H1 (cell line): Measurements from ENCODE around the gene MRC2. TPM values are rescaled to one million over a fixed set of nuclear protein-coding genes. Genes with fewer than 3 reads are reported as not detected.

Experiments
- CTCF ChIA-PET: fragments of 300-600 bp; sonication (Branson Sonifier 250); formaldehyde crosslinking; loops from one replicate; lab custom pipeline; 2021; ENCODE audit not compliant: partially characterized antibody; lab: Charles Lee
- POLR2A ChIA-PET: fragments of 300-600 bp; sonication (Branson Sonifier 250); formaldehyde crosslinking; loops from one replicate; lab custom pipeline; 2021; ENCODE audit warnings: inconsistent platforms; ENCODE audit not compliant: partially characterized antibody; lab: Charles Lee
- DNase-seq, 2 experiments: peaks; one replicate each; pipeline versions ENCODE4 v3.0.0 to v3.0.0-alpha.2; 2010 to 2022; ENCODE audit warnings: low spot score in 2 of 2, low read depth in 1 of 2, mixed read lengths in 1 of 2
- FAIRE-seq: peaks from 2 replicates; lab custom pipeline; 2011; peaks lifted over from hg19 to GRCh38; lab: Jason Lieb, UNC
- H2AFZ ChIP-seq: 2 replicates; pipeline ENCODE4 v1.8.1; 2012; ENCODE audit warnings: low read length, inconsistent platforms
- H2AK5ac ChIP-seq: 2 replicates; pipeline ENCODE4 v1.6.1; 2013; ENCODE audit warnings: low read depth, low read length
- H2BK120ac ChIP-seq: replicated peaks from 2 replicates; pipeline ENCODE3; 2013; ENCODE audit warnings: low read depth, low read length, inconsistent platforms
- H2BK12ac ChIP-seq: 2 replicates; pipeline ENCODE4 v1.6.1; 2013; ENCODE audit warnings: low read depth, low read length
- H2BK15ac ChIP-seq: 2 replicates; pipeline ENCODE4 v1.6.1; 2013; ENCODE audit warnings: low read length
- H2BK20ac ChIP-seq: 2 replicates; pipeline ENCODE4 v1.6.1; 2013; ENCODE audit warnings: low read length
- H2BK5ac ChIP-seq: 2 replicates; pipeline ENCODE4 v1.6.1; 2013; ENCODE audit warnings: low read depth, low read length
- H3K14ac ChIP-seq: 2 replicates; pipeline ENCODE4 v1.6.1; 2013; ENCODE audit warnings: inconsistent platforms; ENCODE audit not compliant: insufficient read length
- H3K18ac ChIP-seq: 2 replicates; pipeline ENCODE4 v1.6.1; 2013; ENCODE audit warnings: low read length; ENCODE audit errors: extremely low read depth
- H3K23ac ChIP-seq: 2 replicates; pipeline ENCODE4 v1.6.1; 2013; ENCODE audit warnings: inconsistent platforms; ENCODE audit not compliant: insufficient read length
- H3K23me2 ChIP-seq: 2 replicates; pipeline ENCODE4 v1.6.1; 2013; ENCODE audit warnings: low read depth, low read length
- H3K27ac ChIP-seq: 2 replicates; pipeline ENCODE4 v1.6.1; 2011; ENCODE audit warnings: low read depth, low read length, inconsistent platforms
- H3K27me3 ChIP-seq, 4 experiments: replicated peaks in 1 of 4; 1 replicate in 1 of 4; 2 replicates in 3 of 4; pipeline versions ENCODE4 v1.6.1 to v1.8.1; 2011 to 2013; ENCODE audit warnings: low read length in 3 of 4, mild to moderate bottlenecking in 3 of 4, inconsistent platforms in 2 of 4, mixed read lengths in 2 of 4, moderate library complexity in 1 of 4; ENCODE audit not compliant: control insufficient read depth in 3 of 4, insufficient read depth in 3 of 4; ENCODE audit errors: extremely low read depth in 1 of 4
- H3K36me3 ChIP-seq, 4 experiments: 2 replicates each; pipeline versions ENCODE4 v1.6.1 to v1.8.1; 2011 to 2013; ENCODE audit warnings: mild to moderate bottlenecking in 4 of 4, low read length in 3 of 4, moderate library complexity in 2 of 4, control low read depth in 1 of 4, inconsistent platforms in 1 of 4; ENCODE audit not compliant: insufficient read depth in 4 of 4, control insufficient read depth in 2 of 4
- H3K4ac ChIP-seq: replicated peaks from 2 replicates; pipeline ENCODE3; 2013; ENCODE audit warnings: low read length, low read depth, mixed read lengths, inconsistent platforms; ENCODE audit not compliant: insufficient read length
- H3K4me1 ChIP-seq, 4 experiments: replicated peaks in 1 of 4; 1 replicate in 1 of 4; 2 replicates in 3 of 4; pipeline versions ENCODE4 v1.6.1 to v1.8.1; 2011 to 2013; ENCODE audit warnings: low read length in 3 of 4, inconsistent platforms in 2 of 4, mixed read lengths in 1 of 4; ENCODE audit not compliant: insufficient read depth in 4 of 4, control insufficient read depth in 3 of 4
- H3K4me2 ChIP-seq, 2 experiments: 2 replicates each; pipeline versions ENCODE4 v1.6.1 to v1.8.1; 2011 to 2013; ENCODE audit warnings: low read depth in 2 of 2, low read length in 2 of 2, control low read depth in 1 of 2, inconsistent platforms in 1 of 2, mild to moderate bottlenecking in 1 of 2; ENCODE audit not compliant: insufficient read depth in 1 of 2
- H3K4me3 ChIP-seq, 4 experiments: fragments of 200-600, 300-600 bp in 1 of 4; sonication (generic), shearing (Covaris generic), sonication (Bioruptor Twin) in 1 of 4; 2 replicates each; pipeline versions ENCODE4 v1.5.1 to v1.8.1; 2011 to 2016; ENCODE audit warnings: low read length in 4 of 4, low read depth in 3 of 4, control low read depth in 2 of 4, inconsistent platforms in 2 of 4, mild to moderate bottlenecking in 2 of 4, mixed read lengths in 1 of 4, moderate library complexity in 1 of 4; ENCODE audit not compliant: insufficient read depth in 2 of 4; ENCODE audit errors: extremely low read depth in 1 of 4
- H3K56ac ChIP-seq: replicated peaks from 2 replicates; pipeline ENCODE3; 2013; ENCODE audit warnings: low read depth, mild to moderate bottlenecking, mixed read lengths, low read length, inconsistent platforms; ENCODE audit not compliant: insufficient read length
- H3K79me1 ChIP-seq: 2 replicates; pipeline ENCODE4 v1.6.1; 2013; ENCODE audit warnings: low read depth, low read length, control low read depth
- H3K79me2 ChIP-seq, 2 experiments: 2 replicates each; pipeline versions ENCODE4 v1.6.1 to v1.8.1; 2012 to 2013; ENCODE audit warnings: low read length in 2 of 2, mild to moderate bottlenecking in 2 of 2, inconsistent platforms in 1 of 2; ENCODE audit not compliant: insufficient read depth in 2 of 2, control insufficient read depth in 1 of 2
- H3K9ac ChIP-seq, 4 experiments: replicated peaks in 1 of 4; 1 replicate in 1 of 4; 2 replicates in 3 of 4; pipeline versions ENCODE4 v1.6.1 to v1.8.1; 2011 to 2013; ENCODE audit warnings: low read depth in 3 of 4, low read length in 3 of 4, control low read depth in 2 of 4, mild to moderate bottlenecking in 2 of 4, moderate library complexity in 2 of 4, inconsistent platforms in 1 of 4; ENCODE audit errors: extremely low read depth in 1 of 4
- H3K9me3 ChIP-seq, 2 experiments: 2 replicates each; pipeline versions ENCODE4 v1.6.1 to v1.8.1; 2012 to 2013; ENCODE audit warnings: mild to moderate bottlenecking in 2 of 2, moderate library complexity in 2 of 2, control low read depth in 1 of 2, inconsistent platforms in 1 of 2, low read depth in 1 of 2, low read length in 1 of 2, mixed read lengths in 1 of 2; ENCODE audit not compliant: insufficient read depth in 2 of 2
- H4K20me1 ChIP-seq, 2 experiments: replicated peaks in 1 of 2; 2 replicates each; pipeline versions ENCODE3 to v1.8.1; 2011 to 2013; ENCODE audit warnings: inconsistent platforms in 2 of 2, low read length in 2 of 2, mild to moderate bottlenecking in 1 of 2; ENCODE audit not compliant: insufficient read depth in 2 of 2, control insufficient read depth in 1 of 2
- H4K5ac ChIP-seq: 2 replicates; pipeline ENCODE4 v1.6.1; 2013; ENCODE audit warnings: low read length, low read depth, mixed read lengths, inconsistent platforms; ENCODE audit not compliant: insufficient read length
- H4K8ac ChIP-seq: 2 replicates; pipeline ENCODE4 v1.8.0; 2013; ENCODE audit warnings: mild to moderate bottlenecking, moderate library complexity, low read length, inconsistent platforms; ENCODE audit not compliant: insufficient read depth; ENCODE audit errors: extremely low read depth
- H4K91ac ChIP-seq: replicated peaks from 2 replicates; pipeline ENCODE3; 2013; ENCODE audit warnings: low read length, mixed read lengths, inconsistent platforms; ENCODE audit not compliant: insufficient read length
- CTBP2 ChIP-seq: IDR thresholded peaks from 2 replicates; pipeline ENCODE4 v1.7.0; 2011; ENCODE audit warnings: borderline replicate concordance, mild to moderate bottlenecking, moderate library complexity, mixed read lengths, low read length; ENCODE audit not compliant: insufficient read depth, insufficient read length
- KDM5A ChIP-seq: fragments of 200-600 bp; IDR thresholded peaks from 2 replicates; pipeline ENCODE4 v1.7.1; 2012; ENCODE audit warnings: mild to moderate bottlenecking, low read length, inconsistent platforms, mixed read lengths
- SIN3A ChIP-seq, 2 experiments: IDR thresholded peaks in 1 of 2; conservative IDR thresholded peaks in 1 of 2; 2 replicates each; pipeline ENCODE4 v1.6.1; 2011 to 2012; ENCODE audit warnings: low read length in 2 of 2, improper control_type of control experiment in 1 of 2, low read depth in 1 of 2, mild to moderate bottlenecking in 1 of 2
- SP2 ChIP-seq: IDR thresholded peaks from 2 replicates; pipeline ENCODE4 v1.6.1; 2012; ENCODE audit warnings: mild to moderate bottlenecking, low read length, inconsistent platforms
- SUZ12 ChIP-seq: fragments of 200-600 bp; sonication (generic); IDR thresholded peaks from 2 replicates; pipeline ENCODE4 v1.6.1; 2012; ENCODE audit warnings: mild to moderate bottlenecking, inconsistent platforms, low read length, moderate library complexity, mixed read lengths
- TBP ChIP-seq: IDR thresholded peaks from 2 replicates; pipeline ENCODE4 v1.6.1; 2011; ENCODE audit warnings: low read depth, low read length, improper control_type of control experiment
- WGBS, 2 experiments: shearing (Covaris generic) in 1 of 2; methylation state at CpG; one replicate each; pipeline versions ENCODE4 v1.1.6 to v1.1.7; 2013 to 2015; ENCODE audit warnings: low lambda C conversion rate in 2 of 2, mixed read lengths in 2 of 2, inconsistent platforms in 1 of 2, low coverage in 1 of 2, missing lambda C conversion rate in 1 of 2; ENCODE audit not compliant: insufficient replicate concordance in 2 of 2, insufficient coverage in 1 of 2, insufficient read length in 1 of 2; ENCODE audit errors: extremely low coverage in 1 of 2, missing lambda C conversion rate in 1 of 2; 5-methylcytosine and 5-hydroxymethylcytosine counted together
- polyA plus RNA-seq, 7 experiments: library from polyadenylated mRNA; depleted of rRNA in 3 of 7; stranded (reverse) in 5 of 7; unstranded in 2 of 7; fragments of >200 nt in 5 of 7; fragments of 200-250 nt in 2 of 7; gene quantifications; 1 replicate in 5 of 7; 2 replicates in 1 of 7; 4 replicates in 1 of 7; pipeline versions ENCODE4 v1.2.1 to v1.2.3, GENCODE V29; 2011 to 2013; ENCODE audit warnings: missing spikeins in 2 of 7, mixed read lengths in 2 of 7
- total RNA-seq: library from RNA; stranded (reverse); fragmentation: NEBNext Ultra II Directional; extraction: Animal tissue kit (Norgen Biotek cat#: 25700); gene quantifications from 2 replicates; pipeline ENCODE4 v1.2.1, GENCODE V29; 2021
- TF ChIP-seq, protein P1 (sequence below): IDR thresholded peaks from 2 replicates; pipeline ENCODE4 v1.6.1; 2011; ENCODE audit warnings: low read depth, mild to moderate bottlenecking, low read length; ENCODE audit not compliant: insufficient read depth

MRC2 gene
- total and polyA plus RNA-seq, 2 of the 8 experiments (the other 6 are each of a cell fraction or from before 2014, with no cell fraction given): 7.0 to 24.2 TPM

DNA sequence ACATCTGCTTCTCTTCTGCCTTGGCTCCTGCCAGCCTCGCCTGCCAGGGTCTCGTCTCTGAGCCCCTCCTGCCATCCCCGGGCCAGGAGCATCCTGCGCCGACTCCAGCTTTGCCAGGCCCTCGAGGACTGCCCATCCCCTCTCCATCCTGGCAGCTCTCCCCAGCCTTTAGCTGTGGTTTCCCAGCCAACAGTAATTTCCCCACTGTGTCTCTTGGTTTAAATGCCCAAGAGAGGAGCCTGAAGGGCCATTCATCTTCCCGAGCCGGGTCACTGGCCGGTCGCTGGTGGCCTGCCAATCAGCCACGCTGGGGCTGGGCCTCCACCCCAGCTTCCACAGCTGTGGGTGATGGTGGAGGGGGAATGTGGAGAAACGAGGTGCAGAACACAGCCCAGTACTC is 47.8 kb downstream of the MRC2 start:
- Histone ChIP-seq H2AFZ (no peak overlapping the region), H3K23ac (no peak overlapping the region), H3K9me3 (no peaks in the 10 kb centered on the region), H3K27ac (no peak overlapping the region), H3K79me2 (no peaks in the 10 kb centered on the region), H4K20me1 (no peaks in the 10 kb centered on the region), H3K27me3 (no peaks in the 10 kb centered on the region), H3K18ac (no peak overlapping the region), H2BK20ac (no peak overlapping the region), H2BK120ac (no peak overlapping the region), H2BK5ac (no peak overlapping the region), H3K4me1 (peaks cover 0 to 4% (median 0%) of the 10 kb centered on the region in 4 experiments; a peak in 2 of 7 replicates), H2AK5ac (no peak overlapping the region), H4K5ac (no peak overlapping the region), H2BK12ac (no peak overlapping the region), H3K14ac (no peak overlapping the region), H4K8ac (no peak overlapping the region), H3K36me3 (no peaks in the 10 kb centered on the region; a peak in 1 of 8 replicates), H3K56ac (no peak overlapping the region), H3K4me2 (no peak overlapping the region), H4K91ac (no peak overlapping the region), H3K23me2 (no peaks in the 10 kb centered on the region), H3K4ac (no peak overlapping the region), H3K9ac (no peak overlapping the region), H3K79me1 (no peaks in the 10 kb centered on the region), H2BK15ac (no peak overlapping the region), H3K4me3 (no peak overlapping the region)
- FAIRE-seq (no peak), DNase-seq (no peak)
- ChIA-PET CTCF (interaction anchor here (1.0 to 9.0 kb wide), 4 partner anchors 18 to 588 kb away, joined by 3 to 68 read pairs (median 3); no protein-coding TSS in a partner anchor), POLR2A (interaction anchor here (2.0 kb wide), 1 partner anchor 18 kb away, joined by 4 read pairs; no protein-coding TSS in a partner anchor)
- 95% methylated on average over 12 of the region's 12 CpGs; no CpG with 5 or more reads in 1 of the 2 experiments for WGBS, 2 experiments
- TF ChIP-seq SIN3A (conservative IDR thresholded peaks at IDR 0.05 in 1 of 2, IDR thresholded peaks at IDR 0.05 in 1 of 2; ENCODE audit: low read depth in 1 of 2, low read length in 2 of 2): no peak
- TF ChIP-seq SUZ12: no peak
- TF ChIP-seq CTBP2: no peak
- no peak for TF ChIP-seq KDM5A
- TF ChIP-seq TBP: no peak
- TF ChIP-seq, protein P1, sequence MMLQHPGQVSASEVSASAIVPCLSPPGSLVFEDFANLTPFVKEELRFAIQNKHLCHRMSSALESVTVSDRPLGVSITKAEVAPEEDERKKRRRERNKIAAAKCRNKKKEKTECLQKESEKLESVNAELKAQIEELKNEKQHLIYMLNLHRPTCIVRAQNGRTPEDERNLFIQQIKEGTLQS: no peak
- no peak for TF ChIP-seq SP2
